GM19193 (cell line): ENCODE data around the gene MRPL14.

Experiments
- POLR2A ChIP-seq: IDR thresholded peaks from 4 replicates; pipeline ENCODE4 v1.6.1; 2011; ENCODE audit not compliant: insufficient read depth, insufficient read length; ENCODE audit errors: extremely low read depth

The MRPL14 gene

DNA sequence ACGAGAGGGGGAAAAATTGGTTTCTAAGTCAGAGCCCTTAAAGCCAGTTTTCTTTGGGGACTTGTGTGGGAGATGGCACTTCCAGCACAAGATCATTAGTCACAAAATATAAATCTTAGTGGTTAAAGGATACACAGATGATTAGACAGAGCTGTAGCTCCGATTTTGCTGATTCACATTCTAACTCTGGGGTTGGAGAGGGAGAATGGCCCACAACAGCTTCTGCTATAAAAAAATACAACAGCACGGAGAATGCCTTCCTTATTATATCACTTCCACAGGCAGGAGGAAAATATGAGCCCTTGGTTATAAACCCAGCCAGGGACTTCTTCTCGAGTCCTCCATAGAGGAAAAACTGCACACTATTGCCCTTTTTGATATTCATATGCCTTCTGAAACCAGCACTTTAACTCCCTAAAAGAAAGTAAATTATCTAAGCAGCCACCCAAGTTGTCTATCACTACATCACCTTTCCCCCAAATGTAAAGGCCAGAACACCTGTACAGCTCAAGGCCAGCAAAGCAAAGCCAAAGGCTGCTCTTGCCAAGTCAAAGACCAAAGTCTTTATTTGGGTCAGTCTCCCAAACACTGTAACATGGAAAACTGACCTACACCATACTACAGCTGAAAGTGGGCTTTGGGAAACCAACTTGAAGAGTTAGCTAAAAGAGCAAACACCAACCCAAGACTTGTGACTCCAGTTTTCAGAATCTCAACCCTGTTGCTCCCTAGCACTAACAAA is 10.4 kb downstream of the MRPL14 start:
- TF ChIP-seq POLR2A: no peak

DNA sequence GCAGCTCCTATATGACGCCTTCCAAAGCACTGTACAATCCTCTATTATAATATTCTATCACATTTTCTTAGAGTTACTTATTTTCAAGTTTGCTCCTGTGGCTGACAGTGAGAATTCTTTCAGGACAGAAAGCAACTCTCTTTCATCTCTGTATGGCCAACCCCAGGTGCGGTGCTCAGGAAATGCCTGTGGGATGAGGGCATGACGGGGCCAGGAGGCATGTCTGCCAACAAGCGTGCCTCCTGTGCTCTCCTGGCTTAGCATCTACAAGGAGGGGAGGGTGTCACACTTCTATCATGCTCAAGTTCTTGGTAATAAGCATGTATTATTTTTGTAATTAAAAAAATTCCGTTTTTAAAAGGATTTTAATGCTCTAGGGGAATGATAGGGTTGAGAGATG is 11.4 kb downstream of the MRPL14 start:
- TF ChIP-seq POLR2A: no peak

DNA sequence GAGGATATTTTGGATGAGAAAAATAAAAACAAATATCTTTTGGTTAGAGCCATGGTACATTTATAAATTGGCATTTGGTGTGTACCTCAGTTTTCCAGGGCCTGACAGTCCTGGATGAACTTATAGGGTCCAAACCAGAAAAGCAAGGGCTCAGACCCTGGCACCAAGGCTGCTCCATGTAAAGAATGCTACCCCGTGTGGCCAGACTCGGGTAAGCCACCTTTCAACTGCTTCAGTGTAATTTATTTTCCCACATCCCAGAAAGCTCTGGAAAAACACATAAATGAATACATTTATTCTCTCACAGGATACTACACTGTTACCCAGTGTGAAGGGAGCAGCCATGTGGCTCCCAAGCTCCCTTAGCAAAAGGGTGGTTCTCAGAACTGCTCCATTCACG is 13.8 kb downstream of the MRPL14 start:
- TF ChIP-seq POLR2A: no peak

DNA sequence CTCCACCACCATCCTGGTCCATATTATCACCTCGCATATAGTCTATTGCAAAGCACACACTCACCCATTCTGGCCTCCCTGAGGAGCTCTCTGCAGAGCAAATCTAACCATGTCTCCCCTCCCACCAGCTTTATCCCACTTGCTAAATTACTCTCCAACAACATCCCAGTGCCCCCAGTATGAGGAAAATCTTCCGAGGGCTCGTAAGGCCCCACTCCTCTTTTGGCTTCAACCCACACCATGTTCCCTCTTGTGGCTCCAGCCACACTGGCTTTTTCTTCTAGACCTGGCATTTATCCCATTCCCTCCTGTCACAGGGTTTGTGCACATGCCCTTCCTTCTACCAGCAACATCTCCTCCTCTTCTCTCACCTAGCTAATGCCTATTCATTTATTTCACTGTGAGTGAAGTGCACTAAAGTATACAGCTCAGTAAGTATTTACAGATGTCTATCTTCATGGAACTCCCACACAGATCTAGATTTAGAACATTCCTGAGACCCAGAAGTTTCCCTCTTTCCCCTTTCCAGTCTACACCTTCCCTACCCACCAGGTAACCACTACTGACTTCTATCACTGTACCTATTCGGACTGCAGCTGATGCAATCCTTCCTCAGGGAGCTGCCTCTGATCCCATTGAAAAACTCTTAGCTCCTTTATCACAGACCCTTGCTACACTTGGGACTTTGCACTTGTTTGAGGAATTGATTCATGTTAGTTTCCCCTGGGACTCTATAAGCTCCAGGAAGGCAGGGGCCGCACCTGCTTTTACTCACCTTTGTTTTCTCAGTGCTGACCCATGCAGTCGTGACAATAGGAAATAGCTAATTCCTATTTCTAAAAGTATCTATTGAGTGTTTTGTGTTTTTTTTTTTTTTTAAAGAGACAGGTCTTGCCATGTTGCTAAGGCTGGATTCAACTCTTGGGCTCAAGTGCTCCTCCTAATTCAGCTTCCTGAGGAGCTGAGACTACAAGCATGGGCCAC is 15.5 kb downstream of the MRPL14 start:
- TF ChIP-seq POLR2A: peak; percentile 18

DNA sequence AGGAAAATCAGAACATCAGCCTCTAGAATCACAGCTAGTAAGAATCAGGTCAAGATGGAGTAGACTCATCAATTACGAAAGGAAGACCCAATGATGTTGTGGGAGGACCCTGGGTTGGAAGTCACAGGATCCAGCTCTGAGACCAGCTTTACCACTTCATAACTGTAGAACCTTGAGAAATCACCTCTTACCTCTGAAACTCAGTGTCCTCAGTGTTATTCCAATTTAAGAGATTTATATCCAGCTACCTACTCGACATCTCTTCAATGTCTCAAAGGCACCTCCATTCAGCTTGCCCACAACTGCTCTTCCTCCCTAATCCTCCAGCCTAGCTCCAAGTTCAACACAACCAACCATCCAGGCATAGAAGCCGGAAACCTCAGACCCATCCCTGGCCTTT is 16.3 kb downstream of the MRPL14 start:
- TF ChIP-seq POLR2A: no peak

DNA sequence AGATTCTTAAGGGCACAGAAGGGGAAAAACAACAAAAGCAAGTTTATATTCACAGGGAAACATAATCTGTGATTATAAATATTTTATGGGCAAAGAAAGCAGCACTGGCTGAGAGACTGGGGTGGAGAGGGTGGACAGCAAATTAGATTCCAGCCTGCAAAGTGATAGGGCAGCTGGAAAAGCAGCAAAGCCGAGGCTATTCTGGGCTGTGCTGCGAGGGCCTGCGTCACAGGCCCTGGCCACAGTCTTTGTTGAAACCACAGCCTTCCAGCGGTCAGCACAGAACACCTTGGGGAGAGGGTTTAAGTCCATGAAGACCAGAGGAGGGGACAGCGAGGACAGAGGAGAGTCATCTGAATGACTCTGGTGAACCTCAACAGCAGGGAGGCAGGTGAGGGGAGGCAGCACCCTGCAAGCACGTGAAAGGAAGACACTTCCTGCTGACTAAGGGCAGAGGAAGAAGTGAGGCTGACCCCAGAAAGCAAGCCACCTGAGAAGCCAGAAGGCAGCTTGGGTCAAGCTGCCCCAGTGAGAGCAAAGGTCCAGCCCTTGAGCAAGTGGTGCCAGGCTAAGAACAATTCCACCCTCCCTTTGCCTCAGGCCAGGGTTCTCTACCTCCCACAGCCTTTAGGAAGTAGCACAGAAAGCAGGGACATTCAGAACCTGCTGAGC is 17.1 kb downstream of the MRPL14 start:
- no peak for TF ChIP-seq POLR2A

DNA sequence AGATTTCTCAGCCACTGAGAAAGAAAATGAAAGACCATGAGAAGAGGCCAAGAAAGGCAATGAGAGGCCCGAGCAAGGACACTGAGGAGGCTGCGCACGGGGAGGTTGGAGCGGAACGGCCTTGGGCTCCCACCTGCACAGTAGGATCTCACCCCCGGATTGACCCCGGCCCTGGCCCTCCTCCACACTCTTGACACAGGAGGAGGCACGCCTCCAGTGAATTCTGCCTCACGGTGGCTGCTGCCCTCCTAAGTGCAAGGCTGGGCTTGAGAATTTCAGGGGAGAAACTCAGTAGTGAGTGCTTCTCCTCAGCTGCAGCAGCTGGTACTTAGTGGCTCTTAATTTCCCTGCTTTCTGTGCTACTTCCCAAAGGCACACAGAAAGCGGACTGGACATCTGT is 18.0 kb downstream of the MRPL14 start:
- TF ChIP-seq POLR2A: no peak

DNA sequence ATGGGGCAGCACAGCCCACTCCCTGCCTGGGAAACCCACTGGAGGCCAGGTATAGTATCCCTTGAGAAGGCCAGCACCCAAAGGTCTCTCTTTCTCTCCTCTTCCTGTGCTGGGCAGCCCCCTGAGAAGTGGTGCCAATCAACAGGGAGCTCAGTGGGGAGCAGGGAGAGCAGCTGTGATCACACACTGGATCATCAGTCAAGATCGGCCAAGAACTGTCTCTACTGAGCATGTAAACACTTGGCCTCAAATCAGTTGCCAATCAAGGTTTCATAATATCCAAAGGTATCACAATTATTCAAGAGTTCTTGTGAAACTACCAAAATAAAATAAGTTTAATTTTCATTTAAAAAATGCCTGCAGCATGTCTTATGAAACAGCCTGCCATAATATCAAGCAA is 18.8 kb downstream of the MRPL14 start:
- TF ChIP-seq POLR2A: no peak

DNA sequence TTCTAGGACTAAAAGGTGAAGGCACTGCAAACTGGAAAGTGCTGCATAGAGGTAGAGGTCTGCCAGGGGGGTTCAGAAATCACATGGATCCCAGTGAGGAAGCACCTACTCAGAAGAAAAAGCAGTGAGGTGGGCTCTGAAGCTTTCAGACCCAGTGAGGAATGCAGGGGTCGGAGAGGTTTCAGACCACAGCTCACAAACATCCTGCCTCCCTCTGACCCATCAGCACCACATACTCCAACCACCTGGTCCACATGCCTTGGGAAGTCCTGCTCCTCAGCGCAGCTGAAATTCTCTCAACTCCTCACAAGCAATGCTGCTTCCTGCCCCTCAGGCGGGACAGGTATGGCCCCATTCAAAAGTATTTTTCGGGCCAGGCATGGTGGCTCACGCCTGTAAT is 20.2 kb downstream of the MRPL14 start:
- no peak for TF ChIP-seq POLR2A

DNA sequence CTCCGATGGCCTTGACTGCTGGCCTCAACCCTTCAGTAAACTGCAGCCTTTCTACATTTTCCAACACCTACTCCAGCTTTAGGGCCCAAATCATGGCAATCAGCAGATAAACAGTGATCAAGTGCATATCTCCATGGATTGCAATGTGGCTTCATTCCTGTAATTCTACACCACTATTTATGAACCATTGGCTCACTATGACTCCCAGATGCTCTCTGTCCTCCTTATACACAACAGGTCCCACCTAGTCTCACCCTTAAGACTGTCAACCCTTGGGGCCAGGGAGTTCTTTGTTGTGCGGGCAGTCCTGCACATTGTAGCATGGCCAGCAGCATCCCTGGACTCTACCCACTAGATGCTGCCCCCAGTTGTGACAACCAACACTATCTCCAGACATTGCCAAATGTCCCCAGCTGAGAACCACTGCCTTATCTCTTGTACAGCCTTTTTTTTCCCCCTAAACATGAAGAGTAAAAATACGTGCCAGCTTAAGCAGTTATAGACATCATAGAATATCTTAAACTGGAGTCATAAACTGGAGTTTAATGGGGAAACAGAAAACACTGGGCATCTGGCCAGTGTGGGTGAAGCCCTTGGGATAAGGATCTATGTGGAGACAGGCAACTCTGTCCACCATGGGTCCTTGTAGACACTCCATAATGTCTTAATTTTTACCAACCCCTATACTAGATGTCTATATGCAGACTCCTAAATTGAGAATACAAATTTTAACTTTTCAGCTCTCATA is 21.1 kb downstream of the MRPL14 start:
- TF ChIP-seq POLR2A: no peak

DNA sequence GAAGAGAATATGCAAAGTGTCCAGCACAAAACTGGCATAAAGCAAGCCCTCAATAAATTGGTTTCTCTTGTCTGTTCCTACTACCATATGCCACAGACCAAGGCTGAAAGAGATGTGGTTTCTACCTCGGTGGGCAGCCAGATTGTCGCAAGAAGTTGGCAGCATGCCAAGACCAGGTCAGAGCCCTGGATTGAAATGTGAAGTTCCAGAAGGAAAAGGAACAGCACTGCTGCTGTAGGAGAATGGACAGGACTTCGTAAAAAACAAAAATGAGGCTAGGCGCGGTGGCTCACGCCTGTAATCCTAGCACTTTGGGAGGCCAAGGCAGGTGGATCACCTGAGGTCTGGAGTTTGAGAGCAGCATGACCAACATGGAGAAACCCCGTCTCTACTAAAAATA is 22.1 kb downstream of the MRPL14 start:
- TF ChIP-seq POLR2A: no peak

DNA sequence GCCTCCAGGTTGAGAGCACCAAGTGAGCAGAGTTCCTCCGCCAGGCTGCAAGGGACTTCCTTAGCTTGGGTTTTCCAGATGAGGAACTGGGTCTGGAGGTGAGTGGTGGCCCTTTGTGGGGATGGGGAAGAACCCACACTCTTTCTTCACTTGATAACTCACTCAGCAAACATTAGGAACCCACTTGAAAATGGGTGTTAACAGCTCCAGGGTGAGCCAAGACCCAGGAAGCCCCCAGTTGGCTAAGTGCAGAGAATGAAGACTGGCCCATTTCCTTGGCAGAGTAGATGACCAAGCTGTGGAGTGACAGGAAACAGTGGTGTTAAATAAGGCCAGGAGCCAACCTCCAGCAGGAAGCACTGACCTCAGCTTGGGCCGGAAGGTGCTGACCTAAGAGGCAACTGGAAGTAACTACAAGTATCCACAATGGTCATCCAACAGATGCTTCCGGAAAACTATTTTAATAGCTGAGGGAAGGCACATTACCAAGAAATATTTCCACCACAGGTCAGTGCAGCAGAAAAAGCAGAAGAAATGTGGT is 22.7 kb downstream of the MRPL14 start:
- TF ChIP-seq POLR2A: no peak

DNA sequence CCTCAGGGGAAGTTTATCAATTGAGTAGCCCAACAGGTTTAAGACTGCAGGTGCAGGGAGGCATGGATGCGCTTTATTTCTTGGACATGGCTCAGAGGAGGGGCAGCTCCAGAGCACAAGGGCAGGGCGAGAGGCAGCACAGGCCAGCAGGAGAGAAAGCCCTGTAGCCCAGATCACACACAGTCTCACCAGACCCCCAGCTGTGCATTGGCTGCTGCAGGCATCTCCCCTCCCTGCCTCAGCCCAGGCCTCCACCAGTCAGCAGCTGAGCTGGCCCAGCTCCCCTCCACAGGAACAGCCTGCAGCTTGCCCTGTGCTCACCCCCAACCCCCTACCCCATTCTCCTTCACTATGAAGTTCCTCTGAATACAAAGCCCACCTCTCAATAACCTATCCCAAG is 24.7 kb downstream of the MRPL14 start:
- no peak for TF ChIP-seq POLR2A

DNA sequence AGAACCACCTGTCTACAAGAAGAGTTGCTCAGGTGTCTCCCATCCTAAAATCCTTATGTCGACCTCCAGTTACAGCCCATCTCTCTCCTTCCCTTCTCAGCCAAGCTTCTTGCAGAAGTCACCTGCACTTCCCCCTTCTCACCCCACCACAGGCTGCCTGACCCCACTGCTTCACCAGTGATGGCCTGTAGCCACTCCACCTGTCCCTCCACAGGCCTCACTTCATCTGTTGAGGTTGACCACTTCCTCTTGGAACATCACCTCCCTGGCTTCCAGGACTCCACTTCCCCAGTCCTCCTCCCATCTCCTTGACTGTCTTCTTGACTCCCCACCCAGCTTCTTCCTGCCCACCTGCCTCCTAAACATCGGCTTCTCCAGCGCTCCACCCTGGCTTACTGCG is 25.4 kb downstream of the MRPL14 start:
- no peak for TF ChIP-seq POLR2A
